Stimulated activated CD8-positive, alpha-beta memory T cell treated with anti-CD3 and anti-CD28 coated beads, Interleukin-4, amount 100 ng/mL, for 48 hours (primary cell): ENCODE data around the gene TGM2.

Experiments
- DNase-seq: peaks from one replicate; pipeline ENCODE4 v3.0.0-alpha.2; 2020

Gene TGM2

DNA sequence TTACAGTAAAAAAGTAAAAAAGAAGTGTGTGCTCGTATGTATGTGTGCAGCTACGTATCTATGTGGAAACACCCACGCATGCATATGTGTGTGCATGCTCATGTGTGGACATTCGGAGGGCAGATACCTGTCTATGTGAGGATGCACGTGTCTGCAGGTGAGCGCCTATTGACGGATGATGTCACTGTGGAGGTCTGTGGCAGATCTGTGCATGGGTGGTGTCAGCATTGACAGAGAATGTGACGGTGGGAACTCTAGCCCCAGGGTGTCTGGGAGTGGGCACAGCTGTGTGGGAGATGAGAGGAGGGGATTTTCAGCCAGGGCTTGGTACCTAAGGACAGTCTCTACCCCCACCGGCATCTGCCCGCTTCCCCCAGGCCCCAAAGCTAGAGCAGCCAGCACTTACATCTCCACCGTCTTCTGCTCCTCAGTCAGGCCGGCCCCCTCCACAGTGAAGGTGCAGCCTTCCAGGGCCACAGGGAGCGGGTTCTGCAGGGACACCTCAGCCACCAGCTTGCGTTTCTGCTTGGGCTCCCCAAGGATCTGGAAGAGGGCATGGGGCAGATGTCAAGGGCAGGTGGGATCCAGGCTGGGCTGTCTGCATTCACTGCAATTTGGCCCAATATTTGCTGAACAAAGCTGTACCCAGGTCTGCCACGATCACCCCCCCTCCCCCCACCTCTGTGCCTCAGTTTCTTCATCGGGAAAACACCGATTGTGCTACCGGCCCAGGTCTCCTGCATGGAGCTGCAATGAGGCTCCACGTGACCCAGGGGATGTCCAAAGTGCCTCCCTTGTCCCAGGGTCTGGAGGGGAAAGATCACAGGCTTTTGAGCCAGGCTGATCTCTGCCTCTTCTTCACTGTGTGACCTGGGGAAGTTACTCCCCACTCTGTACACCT, 34.1 kb downstream of the TGM2 start:
- no peak for DNase-seq

DNA sequence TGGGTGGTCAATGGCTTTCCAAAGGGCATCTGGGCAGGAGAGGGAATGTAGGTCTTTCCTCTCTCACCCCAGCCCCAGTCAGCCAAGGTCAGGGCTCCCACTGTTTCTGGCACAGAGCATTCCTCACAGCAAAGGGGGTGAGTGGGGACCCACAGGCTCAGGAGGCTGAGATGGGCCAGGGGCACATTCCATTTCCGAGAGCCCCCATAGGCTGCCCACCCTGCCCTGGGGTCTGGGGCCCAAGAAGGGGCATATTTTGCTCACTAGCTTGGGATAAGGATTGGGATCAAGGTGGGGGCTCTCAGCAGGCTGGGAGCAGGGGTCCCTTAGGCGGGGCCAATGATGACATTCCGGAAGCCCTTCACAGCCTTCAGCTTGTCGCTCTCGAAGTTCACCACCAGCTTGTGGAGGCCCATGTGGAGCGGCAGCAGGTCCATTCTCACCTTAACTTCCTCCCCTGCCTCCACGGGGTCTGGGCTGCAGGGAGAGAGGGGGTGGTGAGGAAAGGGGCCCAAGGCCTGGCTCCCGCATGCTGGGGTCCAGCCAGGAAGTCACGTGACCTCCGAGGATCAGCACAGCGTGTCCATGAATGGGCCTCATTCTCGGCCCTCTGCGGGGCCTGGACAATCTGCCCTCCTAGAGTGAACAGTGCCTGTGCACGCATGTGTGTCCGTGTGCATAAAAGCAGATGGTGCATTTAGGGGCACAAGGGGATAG, 35.0 kb downstream of the TGM2 start:
- no peak for DNase-seq

DNA sequence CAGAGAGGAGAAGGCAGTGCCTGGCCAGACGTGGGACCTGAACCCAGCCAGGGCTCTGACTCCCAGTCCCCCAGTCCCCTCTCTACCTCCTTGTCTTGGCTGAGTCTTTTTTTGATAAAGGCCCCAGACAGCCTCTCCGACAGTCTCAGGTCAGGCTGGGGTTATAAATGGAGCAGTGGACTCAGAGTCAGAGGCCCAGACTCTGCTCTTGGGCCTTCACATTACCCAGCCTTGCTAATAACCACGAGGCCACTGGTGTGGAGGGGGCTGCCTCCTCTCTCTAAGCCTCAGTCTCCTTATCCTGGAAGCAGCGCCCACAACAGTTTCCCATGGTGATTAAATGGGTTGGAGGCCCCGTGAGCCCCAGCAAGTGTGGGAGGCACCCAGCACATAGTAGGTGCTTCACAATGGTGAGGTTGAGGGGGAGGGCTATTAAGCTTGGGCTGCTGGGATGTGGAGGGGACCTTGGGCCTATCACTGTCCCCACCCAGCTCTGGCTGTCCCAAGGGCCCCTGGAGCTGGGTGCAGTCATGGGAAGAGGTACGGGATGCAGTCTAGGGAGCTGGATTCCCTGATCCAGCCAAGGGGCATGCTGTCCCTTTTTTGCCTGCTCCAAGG, 35.7 kb downstream of the TGM2 start:
- no peak for DNase-seq

DNA sequence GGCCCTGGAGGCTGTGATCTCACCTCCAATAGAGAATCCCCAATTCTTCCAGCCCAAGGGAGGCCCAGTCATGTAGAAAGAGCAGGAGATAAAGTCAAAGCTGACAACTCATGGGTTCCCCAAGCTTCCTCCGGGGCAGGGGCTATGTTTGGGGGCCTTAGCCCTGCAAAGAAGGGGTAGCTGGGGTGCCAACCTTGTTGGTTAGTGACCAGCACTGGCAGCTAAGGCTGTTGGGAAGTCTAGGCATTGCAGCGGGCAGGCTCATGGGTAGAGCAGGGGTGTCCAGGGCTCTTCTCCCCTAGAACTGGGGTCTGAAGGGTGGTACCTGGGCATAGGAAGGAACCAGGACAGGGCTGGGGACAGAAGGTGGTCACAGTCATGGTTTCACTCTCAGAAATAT, 36.4 kb downstream of the TGM2 start:
- DNase-seq = no peak

DNA sequence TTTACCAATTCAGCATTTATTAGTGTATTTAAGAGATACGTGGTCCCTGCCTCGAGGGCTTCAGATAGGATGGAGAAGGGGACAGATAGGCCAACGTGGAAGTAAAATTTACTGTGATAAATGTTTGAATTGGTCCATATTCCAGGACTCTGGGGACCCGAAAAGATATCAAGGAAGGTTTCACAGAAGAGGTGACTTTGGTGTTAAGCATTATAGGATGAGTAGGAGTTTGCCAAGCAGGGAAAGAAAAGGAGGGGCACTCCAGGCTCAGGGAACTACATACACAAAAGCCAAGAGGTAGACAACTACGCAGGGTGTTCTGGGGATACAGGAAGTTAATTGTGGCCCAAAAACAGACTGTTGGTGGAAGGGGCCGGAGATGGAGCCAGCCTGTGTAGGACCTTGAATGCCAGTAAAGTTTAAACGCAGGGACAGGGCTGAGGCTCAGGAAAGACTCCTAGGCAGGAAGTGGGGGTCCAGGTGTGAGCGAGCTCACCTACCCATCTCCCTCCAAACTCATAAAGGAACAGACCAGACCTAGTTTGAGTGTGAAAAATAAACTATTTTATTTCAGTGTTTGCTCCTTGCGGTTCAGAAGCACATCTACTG, 37.0 kb downstream of the TGM2 start:
- no peak for DNase-seq

DNA sequence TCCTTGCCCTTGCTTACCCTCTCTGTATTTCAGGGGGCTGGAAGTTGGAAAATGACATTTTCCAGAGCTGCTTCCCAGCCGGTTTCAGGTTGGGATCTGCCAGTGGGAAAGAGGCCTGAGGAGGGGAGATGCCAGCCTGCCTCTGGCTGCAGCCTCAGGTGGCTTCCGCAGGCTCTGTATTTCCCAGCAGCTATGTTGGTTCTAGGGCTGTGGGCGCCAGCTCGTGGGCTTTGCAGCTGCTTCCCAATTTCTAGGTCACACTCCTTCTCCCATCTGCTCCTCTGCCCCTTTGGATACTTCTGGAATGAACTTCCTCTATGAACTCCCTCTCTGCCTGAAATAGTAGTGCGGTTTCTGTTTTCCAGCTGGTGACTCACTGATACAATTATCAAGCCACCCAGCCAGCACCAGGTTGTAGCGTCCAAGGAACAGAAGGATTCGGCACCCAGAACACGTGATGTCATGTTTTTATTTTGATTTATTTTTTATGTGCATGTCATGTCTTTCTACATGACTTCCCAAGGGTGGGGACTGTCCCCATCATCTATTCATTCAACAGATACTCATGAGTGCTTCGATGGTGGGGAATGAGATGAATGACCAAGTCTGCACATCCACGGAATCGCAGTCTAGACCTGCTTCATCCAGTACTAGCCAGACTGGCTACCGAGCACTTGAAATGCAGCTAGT, 38.0 kb downstream of the TGM2 start:
- no peak for DNase-seq

DNA sequence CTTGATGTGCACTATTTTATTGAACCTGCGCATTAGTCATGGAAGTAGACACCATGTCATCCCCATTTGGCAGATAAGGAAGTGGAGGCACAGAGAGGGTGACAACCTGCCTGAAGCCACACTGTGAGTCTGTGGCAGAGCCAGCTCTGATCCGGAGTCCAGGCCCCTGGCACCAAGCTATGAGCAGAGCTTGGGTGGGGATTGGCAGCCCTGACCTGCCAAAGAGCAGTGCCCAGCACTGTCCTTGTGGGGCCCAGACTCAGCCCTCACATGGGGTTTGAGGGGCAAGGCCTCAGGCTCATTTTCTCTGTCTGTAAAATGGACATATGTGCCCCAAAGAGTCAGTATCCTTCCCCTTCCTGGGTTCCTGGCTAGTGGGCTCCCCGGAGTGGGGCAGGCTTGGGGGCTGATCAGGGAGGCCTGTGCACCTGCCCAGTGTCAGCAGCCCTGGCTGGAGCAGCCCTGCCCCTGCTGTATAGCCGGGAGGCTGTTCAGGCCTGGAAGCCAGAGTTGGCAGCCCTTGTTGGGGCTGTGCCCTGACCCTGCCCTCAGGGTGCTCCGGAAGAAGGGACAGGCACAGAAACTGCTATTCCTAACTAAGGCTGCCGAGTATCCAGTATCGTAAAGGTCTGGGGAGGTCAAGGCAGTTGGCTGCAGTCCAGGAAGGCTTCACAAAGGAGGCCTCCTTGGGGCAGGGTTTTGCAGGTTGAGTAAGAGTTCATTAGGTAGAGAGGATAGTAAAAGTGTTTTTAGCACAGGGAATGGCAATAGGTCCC, 38.7 kb downstream of the TGM2 start:
- DNase-seq = no peak

DNA sequence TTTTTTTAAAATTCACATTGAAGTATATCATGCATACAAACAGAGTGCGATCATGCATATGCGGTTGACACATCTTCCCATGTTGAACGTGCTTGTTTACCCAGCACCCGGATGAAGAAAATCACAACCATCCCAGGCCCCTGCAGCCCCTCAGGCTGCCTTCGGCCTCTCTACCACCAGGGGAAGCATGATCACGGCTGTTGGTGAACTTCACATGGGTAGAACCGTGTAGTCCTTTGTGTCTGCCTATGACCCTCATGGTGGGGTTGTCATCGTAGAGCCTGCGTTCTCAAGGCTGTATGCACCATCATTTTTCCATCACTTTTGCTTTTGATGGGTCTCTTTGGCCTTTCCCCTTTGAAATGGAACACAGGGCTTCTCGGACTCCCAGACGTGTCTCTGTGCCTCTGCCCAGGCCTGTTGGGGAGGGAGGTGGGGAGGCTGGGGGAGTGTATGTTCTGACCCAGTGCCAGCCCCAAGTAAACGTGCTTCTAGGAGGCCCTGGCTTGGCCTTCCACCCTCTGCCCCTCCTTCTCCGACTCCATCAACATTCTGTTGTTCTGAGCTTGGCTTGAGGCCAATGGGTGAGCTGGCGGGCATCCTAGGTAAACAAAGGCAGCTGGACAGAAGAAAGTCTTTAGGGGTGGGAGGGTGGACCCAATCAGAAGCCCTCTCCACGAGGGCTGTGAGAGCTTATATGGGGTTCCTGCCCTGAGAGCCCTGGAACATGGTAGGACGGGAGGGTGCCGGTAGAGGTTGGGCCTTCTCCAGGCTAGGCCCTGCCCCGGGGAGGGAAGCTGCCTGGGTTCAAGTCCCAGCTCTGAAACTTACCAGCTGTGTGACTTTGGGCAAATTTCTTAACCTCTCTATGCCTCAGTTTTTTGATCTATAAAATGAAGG, 39.7 kb downstream of the TGM2 start:
- no peak for DNase-seq

DNA sequence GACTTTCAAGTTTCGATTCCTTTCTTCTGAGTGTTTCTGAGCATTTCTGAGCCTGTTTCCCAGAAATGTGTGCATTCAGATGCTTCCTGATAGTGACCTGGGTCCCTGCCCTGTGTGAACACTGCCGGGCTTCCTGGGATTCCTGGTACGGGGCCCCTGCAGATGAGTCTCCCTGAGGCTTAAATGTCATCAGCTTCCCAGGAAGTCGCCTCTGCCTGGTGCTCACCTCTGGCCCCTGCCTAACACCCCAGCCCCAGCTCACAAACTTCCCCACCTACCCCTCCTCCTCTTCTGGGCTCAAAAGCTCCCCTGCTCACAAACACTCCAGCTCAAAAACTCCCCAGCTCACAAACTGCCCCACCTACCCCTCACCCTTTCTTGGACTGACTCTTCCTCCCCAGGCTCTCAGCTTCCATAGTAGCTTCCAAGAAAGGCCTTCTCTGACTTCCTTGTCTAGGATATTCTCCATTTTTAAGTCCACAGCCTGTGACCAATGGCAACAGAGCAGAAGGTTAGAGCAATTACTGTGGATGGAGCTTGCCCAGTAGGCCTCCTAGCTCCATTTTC, 42.0 kb downstream of the TGM2 start:
- DNase-seq = no peak

DNA sequence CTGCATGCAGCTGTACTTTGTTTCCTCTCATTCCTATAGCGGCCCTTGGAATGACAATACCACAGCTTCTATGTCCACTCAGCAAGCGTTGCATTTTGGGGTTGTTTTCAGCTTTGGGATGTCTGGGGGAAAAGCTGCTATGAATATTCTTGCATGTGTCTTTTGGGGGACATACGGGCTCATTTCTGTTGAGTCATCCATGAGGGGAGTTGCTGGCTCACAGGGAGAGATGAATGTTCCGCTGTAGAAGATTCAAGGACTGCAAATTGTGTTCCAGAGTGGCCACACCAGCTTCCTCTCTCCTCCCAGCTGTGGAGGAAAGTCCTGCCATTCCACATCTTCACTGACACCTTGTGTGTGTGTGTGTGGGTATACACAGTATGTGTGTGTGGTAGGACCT, 43.3 kb downstream of the TGM2 start:
- DNase-seq = no peak

DNA sequence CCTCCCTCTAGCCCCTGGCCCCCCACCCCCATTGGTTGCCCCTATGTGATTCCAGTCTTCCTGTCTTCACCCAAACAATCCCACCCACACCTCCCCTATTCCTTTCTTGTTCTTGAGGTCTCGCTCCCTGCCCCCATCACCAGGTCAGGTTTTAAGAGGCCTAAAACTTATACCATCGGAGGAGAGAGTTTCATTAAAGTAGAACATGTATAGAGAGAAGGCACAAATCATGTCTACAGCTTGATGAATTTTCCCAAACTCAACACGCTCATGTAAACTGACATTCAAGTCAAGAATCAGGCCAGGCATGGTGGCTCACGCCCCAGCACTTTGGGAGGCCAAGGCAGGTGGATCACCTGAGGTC, 44.5 kb downstream of the TGM2 start:
- no peak for DNase-seq

DNA sequence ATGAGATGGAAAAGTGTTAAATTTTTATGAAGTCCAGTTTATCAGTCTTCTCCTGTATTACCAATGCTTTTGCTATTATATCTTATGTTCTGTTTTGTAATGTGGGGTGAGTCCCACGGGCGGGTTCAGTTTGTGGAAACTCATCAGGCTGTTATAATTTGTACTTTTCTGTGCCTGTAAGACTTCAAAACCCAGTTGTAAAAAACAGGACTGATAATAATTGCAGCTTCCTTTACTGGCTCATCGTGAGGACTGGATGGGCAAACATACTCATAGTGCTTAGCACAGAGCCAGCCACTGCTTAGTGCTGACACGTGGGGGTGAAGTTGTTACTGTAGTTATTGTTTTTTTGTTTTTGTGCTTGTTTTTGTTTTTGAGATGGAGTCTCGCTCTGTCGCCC, 45.6 kb downstream of the TGM2 start:
- no peak for DNase-seq

DNA sequence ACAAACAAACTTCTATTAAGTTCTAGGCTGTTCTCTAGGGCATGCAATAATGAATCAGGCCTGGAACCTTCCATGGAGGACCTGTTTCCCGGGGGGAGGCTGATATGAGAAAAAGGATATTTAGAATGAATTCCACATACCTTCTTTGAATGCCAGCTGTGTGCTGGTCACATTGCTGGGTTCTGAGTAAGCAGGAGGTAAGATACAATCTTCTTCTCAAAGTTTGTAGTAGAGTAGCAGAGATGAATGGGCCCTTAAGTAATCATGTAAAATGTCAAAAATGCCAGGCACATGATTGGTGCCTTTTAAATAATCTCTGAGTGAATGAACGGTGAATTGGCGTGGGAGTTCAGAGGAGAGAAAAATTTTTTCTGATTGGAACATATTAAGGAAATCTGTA, 47.4 kb downstream of the TGM2 start:
- DNase-seq = no peak

DNA sequence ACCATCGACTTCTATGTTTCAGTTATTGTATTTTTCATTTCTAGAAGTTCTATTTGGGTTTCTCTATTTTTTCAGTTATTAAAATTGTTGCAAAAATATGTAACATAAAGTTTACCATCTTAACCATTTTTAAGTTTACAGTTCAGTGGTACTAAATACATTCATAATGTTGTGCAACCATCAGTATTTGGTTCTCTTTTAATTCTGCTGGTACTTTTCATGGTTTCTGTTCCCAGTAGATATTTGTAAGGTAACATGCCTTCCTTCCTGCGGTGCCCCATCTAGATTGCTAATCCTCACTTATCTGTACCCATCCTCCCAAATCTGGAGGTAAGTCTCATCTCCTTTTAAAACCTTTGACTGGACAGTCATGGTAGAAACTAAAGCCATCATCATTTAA, 47.9 kb downstream of the TGM2 start:
- DNase-seq = no peak

DNA sequence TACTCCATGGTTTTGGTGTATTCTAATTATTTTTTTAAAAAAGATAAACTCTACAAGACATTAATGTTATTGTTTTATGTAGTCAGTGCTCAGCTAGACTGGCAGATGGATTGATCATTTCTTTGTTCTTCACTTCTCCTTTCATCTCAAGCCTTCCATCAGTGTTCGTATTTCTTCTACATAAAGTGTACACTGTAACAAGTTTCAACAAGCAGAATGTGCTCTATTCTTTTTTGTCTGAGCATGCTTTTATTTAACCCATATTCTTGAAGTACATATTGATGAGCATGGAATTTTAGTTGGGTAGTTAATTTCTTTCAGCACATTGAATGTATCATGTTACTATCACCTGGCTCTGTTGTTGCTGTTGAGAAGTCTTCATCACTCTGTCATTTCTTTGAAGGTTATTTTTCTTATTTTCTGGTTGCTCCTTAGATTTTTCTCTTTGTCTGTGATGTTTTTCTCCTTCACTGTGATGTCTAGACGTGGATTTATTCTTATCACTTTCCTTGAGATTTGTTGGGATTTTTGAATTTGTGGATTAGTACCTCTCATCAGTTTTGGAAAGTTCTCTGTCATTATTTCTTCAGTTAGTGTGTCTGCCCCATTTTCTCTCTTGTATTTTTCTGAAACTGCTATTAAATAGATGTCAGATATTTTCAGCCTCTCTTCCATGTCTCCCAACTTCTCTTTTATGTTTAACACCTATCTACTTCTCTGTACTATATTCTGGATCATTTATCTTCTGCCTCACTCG, 48.5 kb downstream of the TGM2 start:
- no peak for DNase-seq

DNA sequence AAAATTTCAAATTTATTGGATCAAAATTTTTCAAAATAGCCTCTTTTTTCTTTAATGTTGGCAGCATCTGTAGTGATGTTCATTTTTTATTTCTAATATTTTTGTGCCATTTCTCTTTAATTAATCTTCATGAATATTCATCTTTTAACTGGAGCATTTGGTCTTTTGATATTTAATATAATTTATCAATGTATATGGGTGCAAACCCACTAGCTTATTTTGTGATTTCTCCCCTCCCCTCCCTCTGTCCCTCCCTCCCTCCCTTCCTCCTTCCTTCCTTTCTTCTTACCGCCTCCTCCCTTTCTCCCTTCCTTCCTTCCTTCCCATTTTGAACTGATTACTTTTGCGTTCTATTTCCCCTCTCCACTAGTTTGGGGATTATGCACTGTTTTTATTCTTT, 49.2 kb downstream of the TGM2 start:
- DNase-seq = no peak

DNA sequence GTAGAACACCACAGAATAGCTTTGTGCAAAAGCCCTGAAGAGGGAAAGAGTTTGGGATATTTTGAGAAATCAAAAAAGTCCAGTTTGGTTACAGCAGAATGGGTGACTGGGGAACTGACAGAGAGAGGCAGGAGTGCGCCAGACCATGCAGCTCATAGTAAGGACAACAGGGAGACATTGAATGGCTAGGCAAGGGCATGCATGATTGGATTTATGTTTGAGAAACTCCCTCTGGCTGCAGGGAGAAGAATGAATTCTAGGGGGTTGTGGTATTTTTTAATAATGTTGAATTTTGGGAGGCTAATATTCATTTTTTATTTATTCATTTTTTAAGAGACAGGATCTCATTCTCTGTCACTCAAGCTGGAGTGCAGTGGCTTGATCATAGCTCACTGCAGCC, 49.9 kb downstream of the TGM2 start:
- no peak for DNase-seq

DNA sequence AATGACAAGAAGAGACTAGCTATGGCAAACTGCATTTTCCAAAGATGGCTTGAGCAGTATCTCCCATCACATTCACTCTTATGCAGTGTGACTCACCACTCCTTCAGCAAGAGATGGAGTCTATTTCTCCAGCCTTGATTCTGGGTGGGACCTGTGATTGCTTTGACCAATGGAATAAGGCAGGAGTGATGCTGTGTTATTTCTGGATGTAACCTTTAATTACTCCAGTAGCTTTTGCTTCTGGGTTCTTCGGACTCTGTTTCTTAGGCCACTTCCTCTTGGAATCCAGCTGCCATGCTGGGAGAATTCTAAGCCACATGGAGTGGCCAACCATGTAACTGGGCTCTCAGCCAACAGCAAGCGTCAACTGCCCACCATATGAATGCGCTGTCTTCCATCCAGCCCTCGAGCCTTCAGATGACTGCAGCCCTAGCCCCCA, 50.7 kb downstream of the TGM2 start:
- peak; percentile 4 for DNase-seq

DNA sequence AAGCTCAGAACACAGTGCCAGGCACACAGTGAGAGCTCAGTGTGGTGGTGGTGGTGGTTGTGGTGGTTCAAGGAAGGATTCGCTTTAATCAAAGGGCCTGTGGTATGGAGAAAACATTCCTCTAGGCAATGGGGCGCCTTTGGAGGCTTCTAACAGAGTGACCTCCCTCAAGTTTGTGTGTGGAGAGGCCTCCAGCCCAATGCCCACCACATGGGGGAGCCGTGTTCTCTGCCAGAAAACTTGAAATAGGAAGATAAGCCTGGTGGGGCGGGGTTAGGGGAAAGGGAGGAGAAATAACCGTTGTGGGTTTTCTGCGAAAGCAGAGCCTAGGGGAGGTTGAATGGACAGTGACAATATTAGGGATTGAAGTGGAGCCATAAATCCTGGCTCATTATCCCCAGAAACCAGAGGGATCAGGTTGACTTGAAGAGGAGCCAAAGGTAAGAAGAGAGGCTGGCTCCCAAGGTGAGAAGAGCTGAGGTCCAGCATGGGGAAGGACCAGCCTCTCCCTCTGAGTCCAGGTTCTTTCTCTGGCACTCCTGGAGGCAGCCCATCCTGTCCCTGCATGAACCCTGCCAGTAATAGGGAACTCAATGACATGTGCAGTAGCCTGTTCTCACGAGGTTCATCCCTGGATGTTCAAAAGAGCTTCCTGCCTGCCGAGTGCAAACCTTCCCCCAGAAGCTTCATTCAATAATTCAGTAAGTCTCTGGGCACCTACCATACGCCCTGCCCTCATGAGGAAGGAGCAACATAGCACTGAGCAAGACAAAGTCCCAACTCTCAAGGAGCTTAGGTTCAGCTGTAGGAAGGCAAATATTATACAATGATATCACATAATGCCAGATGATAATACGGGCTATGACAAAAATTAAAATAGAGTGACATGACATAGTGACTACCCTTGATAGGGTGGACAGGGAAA, 51.4 kb downstream of the TGM2 start:
- peak; percentile 45 for DNase-seq
